ENCODE data around the gene TRAPPC2. TPM values are rescaled to one million over a fixed set of nuclear protein-coding genes. Genes with fewer than 3 reads are reported as not detected.

Gene TRAPPC2
- total RNA-seq, 1 donor from 2014 or later: 23.4 TPM

- Mint-ChIP-seq H3K36me3 (ENCODE audit: insufficient read depth) (peaks cover 6% of the 10 kb centered on the region), H3K27me3 (no peaks in the 10 kb centered on the region), H3K27ac (peak overlapping the region; percentile 17), H3K4me3 (ENCODE audit: low read depth) (no peak overlapping the region), H3K9me3 (ENCODE audit: low read depth) (peaks cover 22% of the 10 kb centered on the region), H3K4me1 (ENCODE audit: low read depth) (peaks cover 27% of the 10 kb centered on the region)
- DNase-seq (ENCODE audit: low spot score, unreplicated experiment): no peak
- no peak for TF ChIP-seq CTCF (IDR thresholded peaks at IDR 0.05; ENCODE audit: unreplicated experiment)
These were observed 39.4 kb downstream of the TRAPPC2 start for GRCh38 chrX:13694983-13695382.

- Mint-ChIP-seq H3K27ac (no peak overlapping the region), H3K36me3 (ENCODE audit: insufficient read depth) (peaks cover 6% of the 10 kb centered on the region), H3K4me3 (ENCODE audit: low read depth) (no peak overlapping the region), H3K4me1 (ENCODE audit: low read depth) (peaks cover 27% of the 10 kb centered on the region), H3K27me3 (no peaks in the 10 kb centered on the region), H3K9me3 (ENCODE audit: low read depth) (peaks cover 22% of the 10 kb centered on the region)
- no peak for TF ChIP-seq CTCF (IDR thresholded peaks at IDR 0.05; ENCODE audit: unreplicated experiment)
- no peak for DNase-seq (ENCODE audit: low spot score, unreplicated experiment)
These were observed 40.1 kb downstream of the TRAPPC2 start for GRCh38 chrX:13694359-13694758.

GRCh38 chrX:13693341-13693961, 41.0 kb downstream of the TRAPPC2 start:
- DNase-seq (ENCODE audit: low spot score, unreplicated experiment): no peak
- Mint-ChIP-seq H3K27ac (peak overlapping the region; percentile 56), H3K4me1 (ENCODE audit: low read depth) (peaks cover 28% of the 10 kb centered on the region), H3K4me3 (ENCODE audit: low read depth) (no peak overlapping the region), H3K9me3 (ENCODE audit: low read depth) (peaks cover 22% of the 10 kb centered on the region), H3K27me3 (no peaks in the 10 kb centered on the region), H3K36me3 (ENCODE audit: insufficient read depth) (peaks cover 6% of the 10 kb centered on the region)
- no peak for TF ChIP-seq CTCF (IDR thresholded peaks at IDR 0.05; ENCODE audit: unreplicated experiment)

GRCh38 chrX:13692771-13693231, 41.6 kb downstream of the TRAPPC2 start:
- H3K36me3 Mint-ChIP-seq (ENCODE audit: insufficient read depth): peaks cover 6% of the 10 kb centered on the region
- peak overlapping the region; percentile 4 for H3K4me3 Mint-ChIP-seq (ENCODE audit: low read depth)
- H3K4me1 Mint-ChIP-seq (ENCODE audit: low read depth): peaks cover 28% of the 10 kb centered on the region
- H3K27me3 Mint-ChIP-seq: no peaks in the 10 kb centered on the region
- no peak for DNase-seq (ENCODE audit: low spot score, unreplicated experiment)
- peak overlapping the region; percentile 56 for H3K27ac Mint-ChIP-seq
- peaks cover 22% of the 10 kb centered on the region for H3K9me3 Mint-ChIP-seq (ENCODE audit: low read depth)
- TF ChIP-seq CTCF (IDR thresholded peaks at IDR 0.05; ENCODE audit: unreplicated experiment): no peak

GRCh38 chrX:13691841-13692371, 42.5 kb downstream of the TRAPPC2 start:
- Mint-ChIP-seq H3K4me3 (ENCODE audit: low read depth) (no peak overlapping the region), H3K4me1 (ENCODE audit: low read depth) (peaks cover 28% of the 10 kb centered on the region), H3K9me3 (ENCODE audit: low read depth) (peaks cover 18% of the 10 kb centered on the region), H3K27me3 (peaks cover 3% of the 10 kb centered on the region), H3K36me3 (ENCODE audit: insufficient read depth) (peaks cover 5% of the 10 kb centered on the region), H3K27ac (peak overlapping the region; percentile 76)
- no peak for DNase-seq (ENCODE audit: low spot score, unreplicated experiment)
- no peak for TF ChIP-seq CTCF (IDR thresholded peaks at IDR 0.05; ENCODE audit: unreplicated experiment)

Measured in progenitor cell of endocrine pancreas (in vitro differentiated cells).